GM12878 (cell line): ENCODE measurements around the gene MYO7A. TPM values are rescaled to one million over a fixed set of nuclear protein-coding genes. Genes with fewer than 3 reads are reported as not detected.

ENCODE experiments used
- ATAC-seq: fragments of 200-7000 bp; cut with Tn5 transposase; 3 replicates; pipeline ENCODE4 v1.9.1; 2020; ENCODE audit warnings: mild to moderate bottlenecking, moderate library complexity
- BruUV-seq: library from RNA; stranded (reverse); fragments of 400-500 nt; replicated peaks from 2 replicates; lab custom pipeline; 2021; lab: Mats Ljungman, UMichigan
- CTCF ChIA-PET: fragments of 300-600 bp; sonication (Branson Sonifier 250); formaldehyde crosslinking; extraction: SDS; loops from one replicate; lab custom pipeline; 2021; ENCODE audit warnings: inconsistent platforms; lab: Yijun Ruan, JAX
- POLR2A ChIA-PET: fragments of 350-600 bp; formaldehyde crosslinking; extraction: SDS; loops from one replicate; lab custom pipeline; 2021; ENCODE audit warnings: inconsistent platforms; lab: Charles Lee
- RAD21 ChIA-PET: fragments of 300-600 bp; sonication (Branson Sonifier 250); formaldehyde crosslinking; loops from one replicate; lab custom pipeline; 2023; ENCODE audit warnings: antibody characterized with exemption; ENCODE audit not compliant: unreplicated experiment; lab: Charles Lee
- SMC1A ChIA-PET: fragments of 300-600 bp; sonication (Branson Sonifier 250); formaldehyde crosslinking; loops from one replicate; lab custom pipeline; 2023; ENCODE audit not compliant: unreplicated experiment, uncharacterized antibody; lab: Charles Lee
- DNase-seq: peaks from one replicate; pipeline ENCODE4 v3.0.0-alpha.2; 2011; ENCODE audit warnings: low read depth, low spot score
- FAIRE-seq: peaks from 3 replicates; lab custom pipeline; 2011; peaks lifted over from hg19 to GRCh38; lab: Jason Lieb, UNC
- H2AFZ ChIP-seq: 2 replicates; pipeline ENCODE4 v1.6.0; 2011; ENCODE audit warnings: low read depth, low read length, control low read depth; ENCODE audit not compliant: control insufficient read depth
- H3K27ac ChIP-seq: 2 replicates; pipeline ENCODE4 v1.5.1; 2011; ENCODE audit warnings: control low read depth; ENCODE audit not compliant: control insufficient read depth, insufficient read depth
- H3K27me3 ChIP-seq, 2 experiments: replicated peaks in 1 of 2; 2 replicates each; pipeline versions ENCODE4 v1.6.0 to v1.6.1; 2011; ENCODE audit warnings: low read length in 1 of 2; ENCODE audit not compliant: control insufficient read depth in 2 of 2, insufficient read depth in 2 of 2
- H3K36me3 ChIP-seq, 2 experiments: 2 replicates each; pipeline ENCODE4 v1.5.1; 2011; ENCODE audit warnings: low read length in 1 of 2; ENCODE audit not compliant: control insufficient read depth in 2 of 2, insufficient read depth in 2 of 2
- H3K4me1 ChIP-seq: 2 replicates; pipeline ENCODE4 v1.6.1; 2011; ENCODE audit warnings: mild to moderate bottlenecking, low read length, moderate library complexity, mixed read lengths; ENCODE audit not compliant: control insufficient read depth, insufficient read depth
- H3K4me2 ChIP-seq: 2 replicates; pipeline ENCODE4 v1.6.0; 2011; ENCODE audit warnings: control low read depth; ENCODE audit not compliant: control insufficient read depth, insufficient read depth
- H3K4me3 ChIP-seq: fragments of 200-600 bp; sonication (generic); 2 replicates; pipeline ENCODE4 v1.5.1; 2016
- H3K79me2 ChIP-seq: 2 replicates; pipeline ENCODE4 v1.6.0; 2011; ENCODE audit warnings: low read length; ENCODE audit not compliant: control insufficient read depth, insufficient read depth
- H3K9ac ChIP-seq: 2 replicates; pipeline ENCODE4 v1.8.0; 2011; ENCODE audit warnings: low read length, control low read depth, mixed read lengths; ENCODE audit not compliant: control insufficient read depth, insufficient read depth
- H3K9me3 ChIP-seq: replicated peaks from 3 replicates; pipeline ENCODE4 v1.5.1; 2011; ENCODE audit warnings: mild to moderate bottlenecking, low read length; ENCODE audit not compliant: control insufficient read depth, insufficient read depth
- H4K20me1 ChIP-seq: 2 replicates; pipeline ENCODE4 v1.6.0; 2011; ENCODE audit not compliant: control insufficient read depth, insufficient read depth
- EP300 ChIP-seq, 2 experiments: fragments of 150-350 bp in 1 of 2; IDR thresholded peaks; 2 replicates each; pipeline ENCODE4 v1.6.1; 2011 to 2012; ENCODE audit warnings: low read depth in 2 of 2, low read length in 2 of 2, borderline replicate concordance in 1 of 2, improper control_type of control experiment in 1 of 2, inconsistent platforms in 1 of 2; ENCODE audit not compliant: control insufficient read depth in 1 of 2
- PAX8 ChIP-seq: fragments of 450-650 bp; IDR thresholded peaks from 2 replicates; pipeline ENCODE4 v1.6.1; 2017; ENCODE audit warnings: mild to moderate bottlenecking, moderate library complexity
- POLR2A ChIP-seq: IDR thresholded peaks from 2 replicates; pipeline ENCODE4 v1.6.1; 2011; ENCODE audit warnings: low read depth, mild to moderate bottlenecking, low read length
- POU2F2 ChIP-seq: IDR thresholded peaks from 3 replicates; pipeline ENCODE4 v1.6.1; 2011; ENCODE audit warnings: low read depth, mild to moderate bottlenecking, low read length, borderline replicate concordance
- RAD21 ChIP-seq: IDR thresholded peaks from 2 replicates; pipeline ENCODE4 v1.6.1; 2011; ENCODE audit warnings: mild to moderate bottlenecking, low read depth, low read length, moderate library complexity; ENCODE audit not compliant: insufficient read depth
- YBX1 ChIP-seq: fragments of 450-650 bp; IDR thresholded peaks from 2 replicates; pipeline ENCODE4 v1.6.1; 2016; ENCODE audit warnings: antibody characterized with exemption
- WGBS: methylation state at CpG from one replicate; pipeline ENCODE4 v1.1.6; 2016; ENCODE audit warnings: low lambda C conversion rate; ENCODE audit not compliant: insufficient replicate concordance, insufficient coverage; ENCODE audit errors: missing lambda C conversion rate; 5-methylcytosine and 5-hydroxymethylcytosine counted together
- in situ Hi-C: fragments of 300-500 bp; cut with MboI; formaldehyde crosslinking; loops from 9 replicates; pipeline ENCODE4 v1.14.3; 2018; ENCODE audit warnings: mixed read lengths
- intact Hi-C: fragments of 100-400 bp; cut with micrococcal nuclease; formaldehyde crosslinking; loops from one replicate; pipeline ENCODE4 v1.14.2; 2022; ENCODE audit not compliant: unreplicated experiment
- polyA plus RNA-seq, 11 experiments: library from polyadenylated mRNA; depleted of rRNA in 4 of 11; unstranded in 6 of 11; stranded (reverse) in 5 of 11; fragments of >200 nt; fragmentation: Nextera tagmentation in 4 of 11; fragmentation: Illumina TruSeq in 1 of 11; extraction: Ambion mirVana in 4 of 11; extraction: Trizol in 1 of 11; gene quantifications; 1 replicate in 1 of 11; 2 replicates in 10 of 11; pipeline versions ENCODE4 v1.2.1 to v1.2.3, GENCODE V29; 2011 to 2016; ENCODE audit warnings: inconsistent platforms in 2 of 11, missing spikeins in 2 of 11, low read depth in 1 of 11
- total RNA-seq, 4 experiments: library from RNA; depleted of rRNA in 3 of 4; stranded (reverse); fragments of >200 nt in 3 of 4; fragmentation: Illumina TruSeq in 1 of 4; extraction: Trizol in 1 of 4; gene quantifications; 2 replicates each; pipeline versions ENCODE4 v1.2.1 to v1.2.3, GENCODE V29; 2013 to 2021

Gene MYO7A
- total and polyA plus RNA-seq, 10 of the 15 experiments (the other 5 are each of a cell fraction or from before 2014, with no cell fraction given), result 0.01 to 0.21 (median 0.04) TPM; not detected in 6

DNA sequence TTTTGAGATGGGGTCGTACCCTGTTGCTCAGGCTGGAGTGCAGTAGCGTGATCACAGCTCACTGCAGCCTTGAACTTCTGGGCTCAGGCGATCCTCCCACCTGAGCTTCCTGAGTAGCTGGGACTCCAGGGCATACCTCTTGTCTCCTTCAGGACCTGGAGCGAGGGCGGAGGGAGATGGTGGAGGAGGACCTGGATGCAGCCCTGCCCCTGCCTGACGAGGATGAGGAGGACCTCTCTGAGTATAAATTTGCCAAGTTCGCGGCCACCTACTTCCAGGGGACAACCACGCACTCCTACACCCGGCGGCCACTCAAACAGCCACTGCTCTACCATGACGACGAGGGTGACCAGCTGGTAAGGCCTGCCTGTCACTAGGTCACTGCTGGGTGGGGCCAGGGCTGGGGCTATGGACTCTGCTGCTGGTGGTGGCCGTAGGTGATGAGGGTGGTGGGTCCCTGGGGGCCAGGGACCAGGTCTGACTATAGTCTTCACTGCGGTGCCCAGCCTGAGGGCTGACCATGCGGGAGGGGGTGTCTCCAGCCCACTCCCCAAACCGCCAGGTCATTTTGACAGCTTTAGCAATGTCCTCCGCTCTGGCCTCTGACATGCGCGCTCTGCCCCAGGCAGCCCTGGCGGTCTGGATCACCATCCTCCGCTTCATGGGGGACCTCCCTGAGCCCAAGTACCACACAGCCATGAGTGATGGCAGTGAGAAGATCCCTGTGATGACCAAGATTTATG is 53.9 kb downstream of the MYO7A start:
- Histone ChIP-seq H3K4me3 (no peak overlapping the region), H4K20me1 (no peaks in the 10 kb centered on the region), H3K4me1 (no peaks in the 10 kb centered on the region), H3K9ac (no peak overlapping the region), H3K36me3 (no peaks in the 10 kb centered on the region), H3K9me3 (no peaks in the 10 kb centered on the region), H2AFZ (no peak overlapping the region), H3K27me3 (peaks cover 0 to 4% of the 10 kb centered on the region in 2 experiments; a peak in 2 of 4 replicates), H3K79me2 (no peaks in the 10 kb centered on the region), H3K27ac (no peak overlapping the region), H3K4me2 (no peak overlapping the region)
- no peak for TF ChIP-seq POLR2A
- no peak for TF ChIP-seq PAX8
- no peak for TF ChIP-seq YBX1
- TF ChIP-seq POU2F2, result no peak
- TF ChIP-seq EP300 (IDR thresholded peaks at IDR 0.05; ENCODE audit: borderline replicate concordance in 1 of 2, control insufficient read depth in 1 of 2, low read depth in 2 of 2, low read length in 2 of 2), result no peak
- no peak for TF ChIP-seq RAD21
- FAIRE-seq, result no peak
- in situ Hi-C loops (no loop called here), intact Hi-C loops (no loop called here)
- ChIA-PET SMC1A (no interaction called here), RAD21 (no interaction called here), POLR2A (no interaction called here), CTCF (no interaction called here)
- no peak for DNase-seq
- ATAC-seq, result no peak
- WGBS, result 42% methylated on average over 21 of the region's 22 CpGs
- BruUV-seq, result no TSS peak
